Activated naive CD8-positive, alpha-beta T cell treated with anti-CD3 and anti-CD28 coated beads, Interleukin-2, amount 50 U/mL, for 16 hours (primary cell): Measurements from ENCODE around the gene ANKS4B.
"Not testable (repeated sequence)": the region's sequence is repeated elsewhere in the genome, so short reads cannot be mapped to it uniquely, and the experiment has no call there.

Source experiments
- DNase-seq: peaks from one replicate; pipeline ENCODE4 v3.0.0-alpha.2; 2020; ENCODE audit warnings: low read depth, low spot score

The ANKS4B gene

DNA sequence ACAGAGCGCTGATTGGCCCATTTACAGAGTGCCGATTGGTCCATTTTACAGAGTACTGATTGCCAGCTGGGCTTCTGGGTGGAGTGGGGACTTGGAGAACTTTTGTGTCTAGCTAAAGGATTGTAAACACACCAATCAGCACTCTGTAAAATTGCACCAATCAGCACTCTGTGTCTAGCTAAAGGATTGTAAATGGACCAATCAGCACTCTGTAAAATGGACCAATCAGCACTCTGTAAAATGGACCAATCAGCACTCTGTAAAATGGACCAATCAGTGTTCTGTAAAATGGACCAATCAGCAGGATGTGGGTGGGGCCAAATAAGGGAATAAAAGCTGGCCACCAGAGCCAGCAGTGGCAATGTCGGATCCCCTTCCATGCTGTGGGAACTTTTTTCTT is 56.3 kb downstream of the ANKS4B start:
- DNase-seq = not testable (repeated sequence)

DNA sequence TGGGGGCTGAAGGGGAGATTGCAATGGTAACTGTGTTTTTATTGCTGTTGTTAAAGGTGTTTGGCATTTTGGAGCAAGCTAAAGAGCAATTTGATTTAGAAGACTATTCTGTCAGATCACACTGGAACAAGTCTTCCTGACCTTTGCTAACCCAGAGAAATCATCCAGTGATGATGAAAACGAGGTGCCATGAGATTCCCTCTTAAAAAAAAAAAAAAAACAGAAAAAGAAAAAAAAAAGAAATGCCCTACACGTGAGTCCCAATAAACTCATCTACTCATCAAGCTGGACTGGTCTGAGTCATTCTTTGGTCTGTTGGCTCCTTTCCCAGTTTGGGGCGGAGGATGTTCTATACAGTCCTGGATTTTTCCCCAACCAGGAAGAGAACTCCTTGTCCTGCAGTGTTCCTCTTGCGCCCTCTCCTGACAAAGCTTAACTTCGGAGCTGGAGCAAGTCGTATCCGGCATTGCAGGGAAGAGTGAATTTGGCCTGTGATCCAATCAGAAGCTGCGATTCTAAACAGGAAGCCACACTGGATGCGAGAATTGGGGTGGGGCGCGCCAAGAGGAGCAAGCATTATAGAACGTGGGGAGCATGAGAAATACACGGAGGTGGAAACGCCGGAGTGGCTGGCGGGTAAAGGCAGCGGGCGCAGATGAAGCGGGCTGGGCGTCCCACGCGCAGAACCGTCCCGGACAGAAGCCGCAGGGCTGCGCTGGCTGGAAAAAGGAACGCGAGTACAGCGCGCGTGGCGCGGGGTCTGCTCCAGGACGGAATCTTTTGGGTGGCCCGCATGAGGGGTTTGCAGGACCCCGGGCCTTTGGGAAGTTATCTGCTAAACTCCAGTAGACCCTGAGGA is 67.0 kb downstream of the ANKS4B start:
- no peak for DNase-seq

DNA sequence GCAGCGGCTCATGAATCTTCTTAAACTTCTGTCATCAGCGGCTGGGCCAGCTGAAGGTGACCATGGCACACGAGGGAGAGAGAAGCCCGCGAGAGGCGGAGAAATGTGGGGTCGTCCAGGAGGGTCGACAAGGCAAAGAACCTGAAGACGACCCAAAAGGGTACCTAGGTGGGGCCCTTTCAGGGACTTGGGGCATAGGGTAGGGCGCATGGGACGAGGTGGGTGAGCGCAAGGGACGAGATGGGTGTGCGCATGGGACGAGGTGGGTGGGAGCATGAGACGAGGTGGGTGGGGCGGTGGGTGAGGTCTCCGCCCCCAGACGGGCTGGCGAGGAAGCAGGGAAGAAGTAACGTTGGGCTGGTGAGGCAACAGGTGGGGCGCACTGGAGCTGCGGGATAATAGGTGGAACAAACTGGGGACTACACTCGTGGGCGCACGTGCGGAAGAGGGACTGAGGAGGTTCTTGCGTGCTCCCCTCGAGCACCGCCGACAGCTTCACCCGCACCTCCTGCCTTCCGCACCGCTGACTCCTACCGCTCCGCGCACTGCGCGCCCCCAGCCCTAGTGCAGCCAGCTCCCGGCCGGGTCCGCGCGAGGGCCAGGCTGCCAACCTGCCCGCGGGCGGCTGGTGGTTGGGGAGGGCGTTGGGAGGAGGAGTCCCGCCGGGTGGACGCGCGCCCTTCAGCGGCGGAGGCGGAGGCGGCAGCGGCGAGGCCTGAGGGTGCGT is 67.8 kb downstream of the ANKS4B start:
- DNase-seq = no peak

DNA sequence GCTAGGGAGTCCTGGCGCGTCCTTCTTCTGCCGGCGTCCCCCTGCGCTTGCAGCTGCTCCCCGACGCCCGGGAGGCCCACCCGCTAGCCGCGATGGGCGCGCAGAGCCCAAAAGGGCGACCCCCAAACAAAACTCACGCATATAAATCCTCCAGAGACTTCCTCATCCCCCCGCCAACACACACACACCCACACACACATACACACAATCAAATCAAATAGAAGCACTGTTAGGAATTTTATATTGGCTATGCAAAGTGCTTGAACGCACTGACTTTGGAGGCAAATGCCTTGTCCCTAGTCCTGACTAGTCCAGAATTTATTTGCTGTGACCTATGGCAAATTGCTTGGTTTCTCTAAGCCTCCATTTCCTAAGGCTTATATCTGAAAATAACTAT is 68.4 kb downstream of the ANKS4B start:
- DNase-seq = no peak

DNA sequence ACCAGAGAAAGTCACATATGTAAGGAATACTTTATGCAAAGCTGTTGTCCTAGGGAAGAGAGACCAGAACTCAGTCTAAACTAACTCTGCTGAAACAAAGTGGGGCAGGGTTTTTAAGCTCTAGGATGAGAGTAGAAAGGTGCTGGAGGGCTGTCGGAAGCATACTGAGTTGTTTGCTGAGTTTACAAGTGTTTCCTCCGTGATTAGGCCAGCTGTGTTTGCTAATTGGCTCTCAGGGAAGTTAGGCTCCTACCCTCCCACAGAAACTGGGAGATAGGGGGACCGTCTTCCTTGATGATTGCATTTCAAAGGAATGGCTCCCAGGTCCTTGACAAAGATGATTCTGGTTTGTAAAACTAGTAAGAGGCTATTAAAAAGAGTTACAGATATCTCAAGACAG is 69.0 kb downstream of the ANKS4B start:
- no peak for DNase-seq

DNA sequence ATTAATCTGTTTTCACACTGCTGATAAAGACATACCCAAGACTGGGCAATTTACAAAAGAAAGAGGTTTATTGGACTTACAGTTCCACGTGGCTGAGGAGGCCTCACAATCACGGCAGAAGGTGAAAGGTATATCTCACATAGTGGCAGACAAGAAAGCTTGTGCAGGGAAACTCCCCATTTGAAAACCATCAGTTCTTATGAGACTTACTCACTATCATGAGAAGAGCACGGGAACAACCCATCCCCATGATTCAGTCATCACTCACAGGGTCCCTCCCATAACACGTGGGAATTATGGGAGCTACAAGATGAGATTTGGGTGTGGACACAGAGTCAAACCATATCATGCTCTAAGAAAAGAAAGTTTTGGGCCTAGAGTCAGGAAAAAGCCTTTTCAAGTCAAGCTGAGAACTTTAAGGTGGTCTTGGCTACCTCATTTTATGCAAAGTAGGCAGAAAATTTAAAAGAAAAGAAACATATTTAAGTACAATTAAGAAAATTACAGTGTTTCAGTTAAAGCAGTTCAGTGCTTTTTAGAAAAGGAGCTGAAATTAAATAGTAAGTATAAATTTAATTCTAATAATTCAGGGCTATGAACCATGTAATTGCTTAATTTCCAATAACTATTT is 69.5 kb downstream of the ANKS4B start:
- DNase-seq = no peak
